ENCODE measurements around the gene IL10RB. TPM values are rescaled to one million over a fixed set of nuclear protein-coding genes. Genes with fewer than 3 reads are reported as not detected.

IL10RB gene
- total and polyA plus RNA-seq, 10 of the 15 experiments (the other 5 are each of a cell fraction or from before 2014, with no cell fraction given) = 15.0 to 55.1 (median 34.9) TPM

DNA sequence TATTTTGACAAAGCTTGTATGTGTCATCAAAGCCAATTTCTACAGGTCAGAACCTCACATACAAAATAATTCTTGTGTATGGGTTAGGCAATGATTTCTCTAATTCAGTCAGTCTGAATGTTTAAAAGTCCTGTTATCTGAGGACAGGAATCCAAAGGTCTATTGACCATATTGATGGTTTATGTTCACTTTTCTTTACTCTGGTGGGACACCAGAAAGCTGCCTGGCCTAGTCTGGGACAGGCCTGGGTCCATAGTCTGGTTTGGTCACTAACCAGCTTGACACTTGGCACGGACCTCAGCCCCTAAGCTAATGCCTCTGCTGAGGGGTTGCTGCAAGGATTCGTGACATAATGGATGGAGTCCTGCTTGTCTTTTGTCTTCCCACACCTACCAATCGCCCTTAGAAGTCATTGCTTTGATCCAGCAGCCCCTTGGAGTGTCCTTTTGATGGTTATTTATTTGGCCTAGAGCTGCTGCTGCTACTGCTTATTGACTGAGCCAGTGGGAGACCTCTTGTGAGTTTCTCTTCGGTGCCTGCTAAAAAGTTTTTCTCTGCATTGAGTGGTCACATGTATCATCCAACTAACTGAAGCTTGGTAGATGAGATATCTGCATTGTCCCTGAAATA, 20.8 kb upstream of the IL10RB start:
- intact Hi-C loops (cut with micrococcal nuclease; ENCODE audit: unreplicated experiment) = no loop called here

More for the DNA sequence above, 20.8 kb upstream of the IL10RB start:
- BruUV-seq (replicated peaks) = no TSS peak
- ChIA-PET POLR2A (no interaction called here), SMC1A (ENCODE audit: uncharacterized antibody, unreplicated experiment) (no interaction called here), CTCF (interaction anchor here (0.9 kb wide), 1 partner anchor 15 kb away, joined by 3 read pairs; no protein-coding TSS in a partner anchor), RAD21 (ENCODE audit: unreplicated experiment) (no interaction called here)
- ATAC-seq = no peak
- no peaks in the 10 kb centered on the region for H3K9me3 ChIP-seq (replicated peaks; ENCODE audit: control insufficient read depth, insufficient read depth, low read length)
- no peak overlapping the region for H3K27ac ChIP-seq (ENCODE audit: control insufficient read depth, insufficient read depth)
- WGBS (ENCODE audit: insufficient coverage, insufficient replicate concordance, low lambda C conversion rate, missing lambda C conversion rate) = 95% methylated on average over 4 of the region's 4 CpGs
- no peak for FAIRE-seq
- DNase-seq (ENCODE audit: low read depth, low spot score) = no peak
- no peak overlapping the region for H3K4me3 ChIP-seq
- in situ Hi-C loops (cut with MboI) = no loop called here
- no peak overlapping the region for H3K9ac ChIP-seq (ENCODE audit: control insufficient read depth, insufficient read depth, low read length)
- no peak overlapping the region for H2AFZ ChIP-seq (ENCODE audit: control insufficient read depth, low read depth, low read length)
- H3K4me1 ChIP-seq (ENCODE audit: control insufficient read depth, insufficient read depth, low read length) = peaks cover 22% of the 10 kb centered on the region
- no peaks in the 10 kb centered on the region for H4K20me1 ChIP-seq (ENCODE audit: control insufficient read depth, insufficient read depth)
- TF ChIP-seq, protein P1, sequence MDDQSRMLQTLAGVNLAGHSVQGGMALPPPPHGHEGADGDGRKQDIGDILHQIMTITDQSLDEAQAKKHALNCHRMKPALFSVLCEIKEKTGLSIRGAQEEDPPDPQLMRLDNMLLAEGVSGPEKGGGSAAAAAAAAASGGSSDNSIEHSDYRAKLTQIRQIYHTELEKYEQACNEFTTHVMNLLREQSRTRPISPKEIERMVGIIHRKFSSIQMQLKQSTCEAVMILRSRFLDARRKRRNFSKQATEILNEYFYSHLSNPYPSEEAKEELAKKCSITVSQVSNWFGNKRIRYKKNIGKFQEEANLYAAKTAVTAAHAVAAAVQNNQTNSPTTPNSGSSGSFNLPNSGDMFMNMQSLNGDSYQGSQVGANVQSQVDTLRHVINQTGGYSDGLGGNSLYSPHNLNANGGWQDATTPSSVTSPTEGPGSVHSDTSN (IDR thresholded peaks at IDR 0.05; ENCODE audit: insufficient replicate concordance, low read depth, low read length) = no peak
- TF ChIP-seq RAD51 (IDR thresholded peaks at IDR 0.05) (no peak), CBX5 (IDR thresholded peaks at IDR 0.05; ENCODE audit: low read depth) (no peak), SMAD5 (IDR thresholded peaks at IDR 0.05; ENCODE audit: low read depth) (no peak), POLR2A (IDR thresholded peaks at IDR 0.05; ENCODE audit: low read depth, low read length) (no peak), KLF5 (IDR thresholded peaks at IDR 0.05; ENCODE audit: partially characterized antibody) (no peak), TBL1XR1 (IDR thresholded peaks at IDR 0.05; ENCODE audit: low read depth, low read length) (no peak), SIX5 (IDR thresholded peaks at IDR 0.05; ENCODE audit: low read depth, low read length, severe bottlenecking) (no peak), IKZF2 (IDR thresholded peaks at IDR 0.05) (no peak), SUZ12 (IDR thresholded peaks at IDR 0.05; ENCODE audit: unreplicated experiment) (no peak)
- TF ChIP-seq, protein P2, sequence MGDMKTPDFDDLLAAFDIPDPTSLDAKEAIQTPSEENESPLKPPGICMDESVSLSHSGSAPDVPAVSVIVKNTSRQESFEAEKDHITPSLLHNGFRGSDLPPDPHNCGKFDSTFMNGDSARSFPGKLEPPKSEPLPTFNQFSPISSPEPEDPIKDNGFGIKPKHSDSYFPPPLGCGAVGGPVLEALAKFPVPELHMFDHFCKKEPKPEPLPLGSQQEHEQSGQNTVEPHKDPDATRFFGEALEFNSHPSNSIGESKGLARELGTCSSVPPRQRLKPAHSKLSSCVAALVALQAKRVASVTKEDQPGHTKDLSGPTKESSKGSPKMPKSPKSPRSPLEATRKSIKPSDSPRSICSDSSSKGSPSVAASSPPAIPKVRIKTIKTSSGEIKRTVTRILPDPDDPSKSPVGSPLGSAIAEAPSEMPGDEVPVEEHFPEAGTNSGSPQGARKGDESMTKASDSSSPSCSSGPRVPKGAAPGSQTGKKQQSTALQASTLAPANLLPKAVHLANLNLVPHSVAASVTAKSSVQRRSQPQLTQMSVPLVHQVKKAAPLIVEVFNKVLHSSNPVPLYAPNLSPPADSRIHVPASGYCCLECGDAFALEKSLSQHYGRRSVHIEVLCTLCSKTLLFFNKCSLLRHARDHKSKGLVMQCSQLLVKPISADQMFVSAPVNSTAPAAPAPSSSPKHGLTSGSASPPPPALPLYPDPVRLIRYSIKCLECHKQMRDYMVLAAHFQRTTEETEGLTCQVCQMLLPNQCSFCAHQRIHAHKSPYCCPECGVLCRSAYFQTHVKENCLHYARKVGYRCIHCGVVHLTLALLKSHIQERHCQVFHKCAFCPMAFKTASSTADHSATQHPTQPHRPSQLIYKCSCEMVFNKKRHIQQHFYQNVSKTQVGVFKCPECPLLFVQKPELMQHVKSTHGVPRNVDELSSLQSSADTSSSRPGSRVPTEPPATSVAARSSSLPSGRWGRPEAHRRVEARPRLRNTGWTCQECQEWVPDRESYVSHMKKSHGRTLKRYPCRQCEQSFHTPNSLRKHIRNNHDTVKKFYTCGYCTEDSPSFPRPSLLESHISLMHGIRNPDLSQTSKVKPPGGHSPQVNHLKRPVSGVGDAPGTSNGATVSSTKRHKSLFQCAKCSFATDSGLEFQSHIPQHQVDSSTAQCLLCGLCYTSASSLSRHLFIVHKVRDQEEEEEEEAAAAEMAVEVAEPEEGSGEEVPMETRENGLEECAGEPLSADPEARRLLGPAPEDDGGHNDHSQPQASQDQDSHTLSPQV (IDR thresholded peaks at IDR 0.05) = no peak
- TF ChIP-seq, protein P3, sequence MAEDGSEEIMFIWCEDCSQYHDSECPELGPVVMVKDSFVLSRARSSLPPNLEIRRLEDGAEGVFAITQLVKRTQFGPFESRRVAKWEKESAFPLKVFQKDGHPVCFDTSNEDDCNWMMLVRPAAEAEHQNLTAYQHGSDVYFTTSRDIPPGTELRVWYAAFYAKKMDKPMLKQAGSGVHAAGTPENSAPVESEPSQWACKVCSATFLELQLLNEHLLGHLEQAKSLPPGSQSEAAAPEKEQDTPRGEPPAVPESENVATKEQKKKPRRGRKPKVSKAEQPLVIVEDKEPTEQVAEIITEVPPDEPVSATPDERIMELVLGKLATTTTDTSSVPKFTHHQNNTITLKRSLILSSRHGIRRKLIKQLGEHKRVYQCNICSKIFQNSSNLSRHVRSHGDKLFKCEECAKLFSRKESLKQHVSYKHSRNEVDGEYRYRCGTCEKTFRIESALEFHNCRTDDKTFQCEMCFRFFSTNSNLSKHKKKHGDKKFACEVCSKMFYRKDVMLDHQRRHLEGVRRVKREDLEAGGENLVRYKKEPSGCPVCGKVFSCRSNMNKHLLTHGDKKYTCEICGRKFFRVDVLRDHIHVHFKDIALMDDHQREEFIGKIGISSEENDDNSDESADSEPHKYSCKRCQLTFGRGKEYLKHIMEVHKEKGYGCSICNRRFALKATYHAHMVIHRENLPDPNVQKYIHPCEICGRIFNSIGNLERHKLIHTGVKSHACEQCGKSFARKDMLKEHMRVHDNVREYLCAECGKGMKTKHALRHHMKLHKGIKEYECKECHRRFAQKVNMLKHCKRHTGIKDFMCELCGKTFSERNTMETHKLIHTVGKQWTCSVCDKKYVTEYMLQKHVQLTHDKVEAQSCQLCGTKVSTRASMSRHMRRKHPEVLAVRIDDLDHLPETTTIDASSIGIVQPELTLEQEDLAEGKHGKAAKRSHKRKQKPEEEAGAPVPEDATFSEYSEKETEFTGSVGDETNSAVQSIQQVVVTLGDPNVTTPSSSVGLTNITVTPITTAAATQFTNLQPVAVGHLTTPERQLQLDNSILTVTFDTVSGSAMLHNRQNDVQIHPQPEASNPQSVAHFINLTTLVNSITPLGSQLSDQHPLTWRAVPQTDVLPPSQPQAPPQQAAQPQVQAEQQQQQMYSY (CRISPR knock-in tag; IDR thresholded peaks at IDR 0.05) = no peak
- peaks cover 23 to 51% of the 10 kb centered on the region in 2 experiments for H3K36me3 ChIP-seq (ENCODE audit: control insufficient read depth in 2 of 2, insufficient read depth in 2 of 2, low read length in 1 of 2)
- no peaks in the 10 kb centered on the region for H3K27me3 ChIP-seq (replicated peaks in 1 of 2; ENCODE audit: control insufficient read depth in 2 of 2, insufficient read depth in 2 of 2, low read length in 1 of 2)
- no peak overlapping the region for H3K4me2 ChIP-seq (ENCODE audit: control insufficient read depth, insufficient read depth)
- peaks cover 27% of the 10 kb centered on the region for H3K79me2 ChIP-seq (ENCODE audit: control insufficient read depth, insufficient read depth, low read length)
